Ishikawa (cell line): Measurements from ENCODE around the gene EVI5.

Experiments used
- CEBPB ChIP-seq: IDR thresholded peaks from 2 replicates; pipeline ENCODE4 v1.6.1; 2012
- CREB1 ChIP-seq: IDR thresholded peaks from 2 replicates; pipeline ENCODE4 v1.6.1; 2012; ENCODE audit warnings: low read depth
- EGR1 ChIP-seq: IDR thresholded peaks from 2 replicates; pipeline ENCODE4 v1.6.1; 2012
- EP300 ChIP-seq: IDR thresholded peaks from 2 replicates; pipeline ENCODE4 v1.6.1; 2012; ENCODE audit warnings: borderline replicate concordance
- FOXM1 ChIP-seq: IDR thresholded peaks from 2 replicates; pipeline ENCODE4 v1.6.1; 2012; ENCODE audit warnings: low read depth, borderline replicate concordance
- MAX ChIP-seq: IDR thresholded peaks from 2 replicates; pipeline ENCODE4 v1.6.1; 2012
- NFIC ChIP-seq: IDR thresholded peaks from 2 replicates; pipeline ENCODE4 v1.6.1; 2012
- RAD21 ChIP-seq: IDR thresholded peaks from 2 replicates; pipeline ENCODE4 v1.6.1; 2012; ENCODE audit warnings: low read depth
- REST ChIP-seq: IDR thresholded peaks from 2 replicates; pipeline ENCODE4 v1.6.1; 2012; ENCODE audit warnings: low read depth, mild to moderate bottlenecking
- TAF1 ChIP-seq: IDR thresholded peaks from 2 replicates; pipeline ENCODE4 v1.6.1; 2012; ENCODE audit warnings: low read depth, mild to moderate bottlenecking
- TCF12 ChIP-seq: IDR thresholded peaks from 2 replicates; pipeline ENCODE4 v1.6.1; 2012; ENCODE audit warnings: low read depth
- TEAD4 ChIP-seq: IDR thresholded peaks from 2 replicates; pipeline ENCODE4 v1.6.1; 2012
- USF1 ChIP-seq: IDR thresholded peaks from 2 replicates; pipeline ENCODE4 v1.6.1; 2012
- YY1 ChIP-seq: IDR thresholded peaks from 2 replicates; pipeline ENCODE4 v1.6.1; 2012; ENCODE audit warnings: low read depth
- ZBTB7A ChIP-seq: IDR thresholded peaks from 2 replicates; pipeline ENCODE4 v1.6.1; 2012; ENCODE audit warnings: low read depth

Gene EVI5

GRCh38 chr1:92503043-92503925, 281.6 kb downstream of the EVI5 start:
- TF ChIP-seq RAD21 (no peak), CEBPB (peak; percentile 42; the same call in 1 of the 2 replicates), EP300 (no peak)

- TF ChIP-seq FOXM1 (no peak), USF1 (no peak), YY1 (no peak), RAD21 (no peak), CEBPB (no peak), EP300 (no peak), REST (no peak), TEAD4 (no peak), MAX (no peak), CREB1 (no peak), NFIC (no peak), EGR1 (no peak), TAF1 (no peak), TCF12 (no peak), ZBTB7A (no peak)
Measured at GRCh38 chr1:92502247-92502646, 282.7 kb downstream of the EVI5 start.

GRCh38 chr1:92500552-92500951, 284.4 kb downstream of the EVI5 start:
- no peak for TF ChIP-seq ZBTB7A
- no peak for TF ChIP-seq MAX
- TF ChIP-seq EP300 = no peak
- TF ChIP-seq CREB1 = no peak
- TF ChIP-seq TAF1 = no peak
- no peak for TF ChIP-seq NFIC
- TF ChIP-seq TEAD4 = no peak
- no peak for TF ChIP-seq RAD21
- no peak for TF ChIP-seq YY1
- TF ChIP-seq USF1 = no peak
- TF ChIP-seq FOXM1 = no peak
- TF ChIP-seq EGR1 = no peak
- TF ChIP-seq CEBPB = no peak
- no peak for TF ChIP-seq TCF12
- no peak for TF ChIP-seq REST

GRCh38 chr1:92495392-92496063, 289.4 kb downstream of the EVI5 start:
- TF ChIP-seq NFIC = no peak
- TF ChIP-seq EP300 = no peak
- TF ChIP-seq FOXM1 = no peak
- no peak for TF ChIP-seq REST
- no peak for TF ChIP-seq MAX
- TF ChIP-seq USF1 = no peak
- TF ChIP-seq RAD21 = no peak
- no peak for TF ChIP-seq TAF1
- TF ChIP-seq YY1 = no peak
- TF ChIP-seq ZBTB7A = no peak
- no peak for TF ChIP-seq TEAD4
- TF ChIP-seq EGR1 = no peak
- no peak for TF ChIP-seq CREB1
- TF ChIP-seq TCF12 = no peak
- no peak for TF ChIP-seq CEBPB
